Ureter (tissue), 1 donor: ENCODE results near the gene TULP3. TPM values are rescaled to one million over a fixed set of nuclear protein-coding genes. Genes with fewer than 3 reads are reported as not detected.

Experiments used
- DNase-seq: peaks from one replicate; pipeline ENCODE4 v3.0.0-alpha.2; 2020; ENCODE audit warnings: low spot score
- total RNA-seq: library from RNA; stranded (reverse); gene quantifications from one replicate; pipeline ENCODE4 v1.2.4, GENCODE V29; 2023
- donor health status: DM: yes; HTN: yes; CAD: no.

Gene TULP3
- total RNA-seq, 1 donor from 2014 or later: 13.2 TPM

GRCh38 chr12:2963760-2964292 lies 73.1 kb downstream of the TULP3 start:
- no peak for DNase-seq

GRCh38 chr12:2967651-2968050 lies 77.0 kb downstream of the TULP3 start:
- DNase-seq: no peak

- DNase-seq: no peak
These were observed 80.1 kb downstream of the TULP3 start for GRCh38 chr12:2970744-2971143.

DNA sequence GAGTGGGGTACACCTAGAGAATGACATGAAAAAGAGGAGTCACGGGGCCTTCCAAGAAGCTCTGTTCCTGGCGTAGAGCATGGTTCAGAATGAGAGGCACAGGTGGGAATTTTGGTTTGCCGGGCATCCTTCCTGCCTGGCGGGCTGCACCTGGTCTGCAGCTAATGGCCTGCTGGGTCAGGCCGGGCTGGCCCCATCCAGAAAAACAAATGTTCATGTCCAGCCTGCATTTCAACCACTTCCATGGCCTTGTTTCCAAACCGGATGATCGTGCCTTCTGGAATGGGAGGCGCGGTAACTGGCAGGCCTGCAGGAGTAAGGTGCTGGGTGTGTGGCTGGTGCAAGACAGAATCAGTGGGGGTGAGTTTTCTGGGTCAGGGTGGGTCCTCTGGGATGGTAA lies 82.9 kb downstream of the TULP3 start:
- no peak for DNase-seq

DNA sequence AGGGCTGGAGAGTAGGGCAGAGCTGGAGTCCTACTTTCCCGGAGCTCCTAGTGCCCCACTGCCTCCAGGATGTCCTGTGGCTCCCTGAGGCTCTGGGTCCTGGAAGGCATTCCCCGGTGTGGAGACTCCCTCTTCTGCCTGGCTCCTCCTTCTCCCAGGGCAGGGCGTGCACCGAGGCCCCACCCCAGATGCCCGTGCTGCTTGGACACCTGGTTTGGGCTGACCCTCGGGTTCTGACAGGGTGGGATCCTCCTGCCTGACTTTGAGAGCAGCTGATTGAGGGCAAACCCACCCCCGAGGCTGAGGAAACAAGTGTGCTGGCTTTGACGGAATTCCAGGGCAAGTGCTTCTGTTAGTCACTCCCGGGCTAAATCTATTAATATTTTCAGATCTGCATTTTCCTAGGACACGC lies 83.9 kb downstream of the TULP3 start:
- no peak for DNase-seq

- no peak for DNase-seq
These were observed 85.9 kb downstream of the TULP3 start for GRCh38 chr12:2976581-2976996.

- DNase-seq: no peak
These were observed 87.1 kb downstream of the TULP3 start for GRCh38 chr12:2977776-2978175.

GRCh38 chr12:2979806-2980205 lies 89.1 kb downstream of the TULP3 start:
- DNase-seq: no peak

DNA sequence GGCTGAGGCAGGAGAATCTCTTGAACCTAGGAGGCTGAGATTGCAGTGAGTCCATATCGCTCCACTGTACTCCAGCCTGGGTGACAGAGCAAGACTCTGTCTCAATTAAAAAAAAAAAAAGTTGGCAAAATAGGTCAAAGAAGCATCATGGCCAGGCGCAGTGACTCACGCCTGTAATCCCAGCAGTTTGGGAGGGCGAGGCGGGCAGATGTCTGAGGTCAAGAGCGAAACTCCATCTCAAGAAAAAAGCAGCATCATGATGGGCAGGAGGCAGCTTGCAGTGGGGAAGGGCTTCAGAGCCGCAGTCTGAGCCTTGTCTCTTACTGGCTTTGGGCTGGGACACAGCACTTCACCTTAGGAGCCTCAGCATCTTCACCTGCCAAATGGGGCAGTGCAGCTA lies 89.9 kb downstream of the TULP3 start:
- no peak for DNase-seq

- no peak for DNase-seq
These were observed 91.7 kb downstream of the TULP3 start for GRCh38 chr12:2982361-2982760.

DNA sequence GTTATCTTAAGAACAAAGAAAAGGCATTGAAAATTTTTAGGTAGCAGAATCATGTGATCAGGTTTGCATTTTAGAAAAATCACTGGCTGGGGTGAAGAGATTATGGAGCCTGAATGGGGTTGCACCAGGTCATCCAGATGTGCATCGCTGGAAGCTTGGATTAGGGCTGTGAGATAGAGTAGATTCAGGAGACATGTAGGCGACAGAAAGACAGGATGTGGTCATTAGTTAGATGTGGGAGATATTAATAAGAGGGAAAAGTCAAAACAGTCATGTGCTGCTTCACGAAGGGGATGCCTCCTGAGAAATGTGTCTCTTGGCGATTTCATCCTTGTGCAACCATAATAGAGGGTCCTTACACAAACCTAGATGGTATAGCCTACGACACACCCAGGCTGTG lies 93.6 kb downstream of the TULP3 start:
- no peak for DNase-seq

- no peak for DNase-seq
These were observed 94.0 kb downstream of the TULP3 start for GRCh38 chr12:2984698-2985097.

GRCh38 chr12:2986876-2987275 lies 96.2 kb downstream of the TULP3 start:
- DNase-seq: no peak

DNA sequence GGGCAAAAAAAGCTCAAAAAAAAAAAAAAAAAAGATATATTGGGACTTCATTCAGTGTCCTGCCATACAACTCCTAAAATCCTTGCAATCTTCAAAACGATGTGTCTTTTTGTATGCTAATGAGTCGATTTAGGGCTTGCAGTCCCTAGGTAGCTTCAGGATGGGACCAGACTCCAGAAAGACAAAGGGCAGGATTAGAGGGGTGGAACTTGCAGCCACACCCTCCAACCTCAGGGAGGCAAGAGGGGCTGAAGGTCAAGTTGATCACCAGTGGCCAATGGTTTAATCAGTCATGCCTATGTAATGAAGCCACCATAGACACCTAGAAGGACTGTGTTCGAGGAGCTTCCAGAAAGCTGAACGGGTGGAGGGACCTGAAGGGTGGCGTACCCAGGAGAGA lies 97.8 kb downstream of the TULP3 start:
- no peak for DNase-seq

Other genes starting within 250 kb of the TULP3 start
- 115 TPM for gene FKBP4, start 95.9 kb upstream of the TULP3 start, total RNA-seq
- gene ITFG2, start 78.2 kb upstream of the TULP3 start, total RNA-seq: 83.6 TPM
- 3.6 TPM for gene NRIP2, start 55.9 kb upstream of the TULP3 start, total RNA-seq
- gene TEX52, start 33.9 kb upstream of the TULP3 start, total RNA-seq: not detected
- 1.3 TPM for gene FOXM1, start 13.7 kb upstream of the TULP3 start, total RNA-seq
- 20.1 TPM for gene RHNO1, start 13.7 kb upstream of the TULP3 start, total RNA-seq
- gene TEAD4, start 68.5 kb downstream of the TULP3 start, total RNA-seq: 15.8 TPM
- gene TSPAN9, start 186.5 kb downstream of the TULP3 start, total RNA-seq: 53.0 TPM